HG03097 (cell line): ENCODE measurements around the gene AGPAT3.

Source experiments
- ATAC-seq: cut with Tn5 transposase; IDR thresholded peaks from one replicate; pipeline ENCODE4 v1.9.1; 2021; ENCODE audit not compliant: unreplicated experiment, low FRiP score

Gene AGPAT3

DNA sequence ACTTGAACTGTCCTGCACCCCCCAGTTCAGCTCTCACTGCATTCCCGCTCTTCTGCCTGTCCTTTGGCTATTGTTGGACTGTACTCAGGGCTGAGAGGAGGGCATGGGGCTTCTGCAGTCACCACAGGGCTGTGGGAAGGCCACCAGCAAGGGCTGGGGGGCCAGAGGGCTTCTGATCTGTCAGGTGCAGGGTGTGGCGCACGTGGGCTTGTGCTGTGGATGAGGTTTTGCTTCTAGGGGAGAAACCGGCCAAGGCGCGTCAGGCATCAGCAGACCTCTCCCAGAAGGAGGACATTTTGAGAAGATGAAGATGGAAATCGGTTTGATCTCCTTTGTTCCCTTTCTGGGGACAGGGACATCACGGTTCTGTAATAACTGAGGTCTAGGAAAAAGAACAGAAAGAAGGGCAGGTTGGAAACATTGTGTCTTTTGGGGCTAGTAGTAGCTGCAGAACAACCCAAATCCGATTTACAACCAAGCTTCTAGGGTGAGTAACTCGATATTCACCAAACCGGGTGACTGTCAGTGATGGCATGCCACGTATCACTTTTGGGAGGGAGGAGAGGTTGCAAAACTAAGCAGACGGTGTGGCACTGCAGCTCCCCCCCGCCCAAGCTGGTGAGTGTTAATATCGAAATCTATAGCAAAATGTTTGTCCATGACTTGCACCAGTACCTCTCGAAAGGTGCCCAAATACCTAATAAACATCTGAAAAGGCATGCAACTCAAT, 40.9 kb downstream of the AGPAT3 start:
- no peak for ATAC-seq

DNA sequence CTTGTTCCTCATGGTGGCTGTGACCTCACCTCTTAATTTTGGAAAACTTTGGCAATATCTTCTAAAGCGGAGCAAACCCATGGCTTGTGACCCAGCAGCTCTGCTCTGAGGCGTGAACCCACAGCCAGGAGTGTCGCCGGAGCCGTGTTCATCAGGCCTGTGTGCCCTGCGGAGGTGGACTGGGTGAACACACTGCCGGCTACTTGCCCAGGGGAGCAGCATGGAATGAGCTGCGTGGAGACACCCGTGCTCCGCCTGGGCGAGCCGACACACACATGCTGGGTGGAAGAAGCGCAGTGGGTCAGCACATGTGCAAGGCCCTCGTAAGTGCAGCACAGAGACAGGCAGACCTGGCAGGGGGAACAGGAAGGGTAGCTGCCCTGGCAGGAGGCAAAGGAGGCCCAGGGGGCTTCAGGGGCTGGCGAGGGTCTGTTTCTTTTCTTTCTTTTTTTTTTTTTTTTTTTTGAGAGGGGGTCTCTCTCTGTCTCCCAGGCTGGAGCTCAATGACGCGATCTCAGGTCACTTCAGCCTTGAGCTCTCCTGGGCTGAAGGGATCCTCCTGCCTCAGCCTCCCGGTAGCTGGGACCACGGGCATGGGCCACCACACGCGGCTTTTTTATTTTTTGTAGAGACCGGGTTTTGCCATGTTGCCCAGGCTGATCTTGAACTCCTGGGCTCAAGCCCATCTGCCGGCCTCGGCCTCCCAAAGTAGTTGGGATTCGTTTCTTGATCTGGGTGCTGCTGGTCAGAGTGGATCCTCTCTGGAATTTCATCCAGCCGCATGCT, 41.8 kb downstream of the AGPAT3 start:
- no peak for ATAC-seq

GRCh38 chr21:43907751-43908150, 42.7 kb downstream of the AGPAT3 start:
- ATAC-seq: no peak

DNA sequence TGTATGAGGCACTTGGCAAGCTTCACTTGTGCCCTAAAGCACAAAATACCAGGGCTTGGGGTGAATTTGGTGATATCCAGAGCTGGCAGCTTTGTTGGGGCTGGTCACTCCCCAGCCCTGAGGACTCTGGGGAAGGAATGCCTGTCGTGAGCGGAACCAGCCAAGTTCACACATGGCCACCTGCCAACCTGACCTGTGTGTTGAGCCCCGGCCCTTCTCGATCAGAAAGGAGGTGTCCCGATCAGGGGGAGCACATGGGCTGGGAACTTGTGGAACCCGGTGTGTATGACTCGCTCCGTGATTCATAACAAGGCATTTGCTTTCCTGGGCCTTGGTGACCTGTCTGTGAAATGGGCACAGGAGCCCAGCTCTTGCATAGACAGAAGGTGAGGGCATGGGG, 43.1 kb downstream of the AGPAT3 start:
- no peak for ATAC-seq

- no peak for ATAC-seq
Observed at GRCh38 chr21:43909741-43910400, 44.8 kb downstream of the AGPAT3 start.

- ATAC-seq: no peak
Observed at GRCh38 chr21:43910460-43910859, 45.4 kb downstream of the AGPAT3 start.

GRCh38 chr21:43911015-43911934, 46.3 kb downstream of the AGPAT3 start:
- ATAC-seq: no peak

DNA sequence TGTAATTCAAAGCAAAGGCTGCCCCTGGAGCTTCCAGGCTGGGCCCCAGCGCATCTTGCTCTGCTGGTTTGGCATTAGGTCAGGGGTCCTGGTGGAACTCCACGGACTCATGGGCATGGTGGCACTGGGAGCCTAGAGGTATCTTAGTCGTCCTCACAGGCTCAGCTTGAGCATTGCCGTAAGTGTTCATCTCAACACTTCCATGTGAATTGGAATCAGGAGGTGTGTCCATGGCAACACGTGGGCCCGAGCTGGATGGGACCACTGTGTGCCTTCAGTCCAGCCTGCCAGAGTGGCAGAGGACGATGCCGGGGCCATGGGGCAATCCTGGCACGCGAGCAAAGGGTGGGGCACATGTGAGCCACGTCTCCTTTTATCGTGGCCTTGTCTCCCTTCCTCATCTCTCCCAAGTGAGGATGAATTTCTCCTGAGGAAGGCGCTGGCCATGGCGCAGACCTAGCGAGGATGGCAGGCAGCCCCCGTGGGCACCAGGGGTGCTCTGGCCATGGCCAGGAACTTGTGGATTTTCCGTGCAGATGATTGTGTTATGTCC, 47.0 kb downstream of the AGPAT3 start:
- ATAC-seq: no peak

GRCh38 chr21:43912500-43912899, 47.5 kb downstream of the AGPAT3 start:
- no peak for ATAC-seq

DNA sequence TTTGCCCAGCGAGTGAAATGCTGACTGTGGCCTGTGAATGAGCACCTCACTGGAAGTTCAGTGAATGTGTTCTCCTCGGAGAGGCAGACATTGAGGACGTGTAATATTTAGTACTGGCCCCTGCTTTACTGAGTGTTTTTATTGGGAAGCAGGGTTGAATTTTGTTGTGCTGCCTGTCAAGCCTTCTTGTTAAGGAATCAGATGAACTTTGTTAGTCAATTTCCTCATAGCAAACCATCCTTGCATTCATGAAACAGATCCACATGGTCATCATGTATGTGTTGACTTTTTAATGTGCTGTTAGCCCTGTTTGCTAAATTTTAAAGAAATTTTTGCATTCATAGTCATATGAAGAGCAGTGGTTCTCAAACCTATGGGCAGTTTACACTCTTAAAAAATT, 47.9 kb downstream of the AGPAT3 start:
- no peak for ATAC-seq

DNA sequence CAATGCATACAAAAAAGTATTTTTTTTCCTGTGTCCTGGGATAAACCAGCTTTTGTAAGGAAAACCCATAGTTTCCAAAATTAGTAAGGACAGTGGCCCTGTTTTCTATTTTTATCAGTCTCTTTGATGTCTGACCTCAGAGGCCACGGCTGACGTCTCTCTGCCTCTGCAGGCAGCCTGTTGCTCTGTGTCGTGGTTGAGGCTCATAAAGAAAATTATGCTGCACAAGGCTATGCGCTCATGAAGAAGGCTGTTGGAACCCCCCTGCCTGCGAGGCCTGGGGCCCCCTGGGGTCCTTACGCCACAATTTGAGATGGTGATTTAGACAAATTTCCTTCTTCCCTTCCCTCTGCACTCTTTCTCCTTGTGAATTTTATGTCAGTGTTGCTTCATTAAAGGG, 48.9 kb downstream of the AGPAT3 start:
- no peak for ATAC-seq

- no peak for ATAC-seq
Observed at GRCh38 chr21:43916076-43916475, 51.1 kb downstream of the AGPAT3 start.

GRCh38 chr21:43916691-43917514, 51.9 kb downstream of the AGPAT3 start:
- no peak for ATAC-seq

- no peak for ATAC-seq
Observed at GRCh38 chr21:43917515-43918384, 52.7 kb downstream of the AGPAT3 start.

- ATAC-seq: no peak
Observed at GRCh38 chr21:43918385-43918947, 53.4 kb downstream of the AGPAT3 start.

GRCh38 chr21:43919283-43919682, 54.3 kb downstream of the AGPAT3 start:
- ATAC-seq: no peak

GRCh38 chr21:43919871-43920801, 55.1 kb downstream of the AGPAT3 start:
- no peak for ATAC-seq
